Thyroid gland (tissue), 4 donors: Measurements from ENCODE around the gene THSD7A.

ENCODE experiments used
- CTCF ChIP-seq, 6 experiments: fragments of 200-600 bp in 3 of 6; fragments of 450-650 bp in 3 of 6; sonication (generic) in 3 of 6; IDR thresholded peaks; one replicate each; pipeline ENCODE4 v1.5.1; 2016 to 2019; ENCODE audit warnings: antibody characterized with exemption in 6 of 6, mild to moderate bottlenecking in 2 of 6, inconsistent platforms in 1 of 6, moderate library complexity in 1 of 6
- POLR2A ChIP-seq, 2 donors: fragments of 450-650 bp; IDR thresholded peaks; one replicate each; pipeline ENCODE4 v1.6.1; 2017; ENCODE audit warnings: antibody characterized with exemption in 2 of 2, mild to moderate bottlenecking in 2 of 2, moderate library complexity in 1 of 2

GRCh38 chr7:11616466-11616865 lies 215.5 kb downstream of the THSD7A start:
- TF ChIP-seq CTCF (IDR thresholded peaks at IDR 0.05) (no peak), POLR2A (IDR thresholded peaks at IDR 0.05) (no peak)
